Suppressor macrophage treated with lipopolysaccharide for 1 hour (primary cell): ENCODE measurements around the gene TBC1D14.

Experiments used
- DNase-seq, 3 donors: peaks; one replicate each; pipeline ENCODE4 v3.0.0-alpha.2; 2020 to 2022

TBC1D14 gene

GRCh38 chr4:6929812-6930464 is 20.3 kb downstream of the TBC1D14 start:
- DNase-seq = peak in 2 of 3 donors; percentile 46 to 57

GRCh38 chr4:6932475-6932874 is 22.8 kb downstream of the TBC1D14 start:
- DNase-seq = no peak

- no peak for DNase-seq
Measured at GRCh38 chr4:6932918-6933317, 23.3 kb downstream of the TBC1D14 start.

- DNase-seq = no peak
Measured at GRCh38 chr4:6933691-6934430, 24.2 kb downstream of the TBC1D14 start.

- no peak for DNase-seq
Measured at GRCh38 chr4:6935965-6936364, 26.3 kb downstream of the TBC1D14 start.

GRCh38 chr4:6937201-6937600 is 27.6 kb downstream of the TBC1D14 start:
- DNase-seq = no peak

- no peak for DNase-seq
Measured at GRCh38 chr4:6937754-6938153, 28.1 kb downstream of the TBC1D14 start.

- peak; percentile 77 to 89 (median 86) for DNase-seq
Measured at GRCh38 chr4:6938237-6938636, 28.6 kb downstream of the TBC1D14 start.

- peak; percentile 84 to 91 (median 89) for DNase-seq
Measured at GRCh38 chr4:6938647-6939271, 29.1 kb downstream of the TBC1D14 start.

- peak; percentile 66 to 74 (median 71) for DNase-seq
Measured at GRCh38 chr4:6939761-6940743, 30.4 kb downstream of the TBC1D14 start.

- no peak for DNase-seq
Measured at GRCh38 chr4:6940744-6941137, 31.1 kb downstream of the TBC1D14 start.

- DNase-seq = peak in 1 of 3 donors; percentile 43
Measured at GRCh38 chr4:6941796-6942195, 32.2 kb downstream of the TBC1D14 start.

- peak; percentile 78 to 95 (median 93) for DNase-seq
Measured at GRCh38 chr4:6942238-6942800, 32.7 kb downstream of the TBC1D14 start.

- no peak for DNase-seq
Measured at GRCh38 chr4:6943012-6943884, 33.6 kb downstream of the TBC1D14 start.

GRCh38 chr4:6943885-6944225 is 34.2 kb downstream of the TBC1D14 start:
- no peak for DNase-seq

- peak; percentile 80 to 88 (median 86) for DNase-seq
Measured at GRCh38 chr4:6944301-6945051, 34.9 kb downstream of the TBC1D14 start.

GRCh38 chr4:6945052-6945409 is 35.4 kb downstream of the TBC1D14 start:
- no peak for DNase-seq

- no peak for DNase-seq
Measured at GRCh38 chr4:6946497-6946896, 36.9 kb downstream of the TBC1D14 start.

GRCh38 chr4:6948134-6948460 is 38.5 kb downstream of the TBC1D14 start:
- no peak for DNase-seq

- DNase-seq = no peak
Measured at GRCh38 chr4:6951880-6952381, 42.3 kb downstream of the TBC1D14 start.
